WI38 (cell line): Measurements from ENCODE around the gene HLX.
A peak's percentile ranks its signal among the peaks of the same experiment; 100 is the strongest.

Source experiments
- H3K4me3 ChIP-seq: 2 replicates; pipeline ENCODE4 v1.5.1; 2011; ENCODE audit warnings: low read depth, mild to moderate bottlenecking, control low read depth, low read length
- TF ChIP-seq, protein P1 (sequence below): IDR thresholded peaks from 2 replicates; pipeline ENCODE4 v1.5.1; 2012; ENCODE audit warnings: low read depth, mild to moderate bottlenecking, control low read depth, low read length

Gene HLX

GRCh38 chr1:220882061-220882891, 3.0 kb downstream of the HLX start:
- peak overlapping the region; percentile 79 for H3K4me3 ChIP-seq
- TF ChIP-seq, protein P1, sequence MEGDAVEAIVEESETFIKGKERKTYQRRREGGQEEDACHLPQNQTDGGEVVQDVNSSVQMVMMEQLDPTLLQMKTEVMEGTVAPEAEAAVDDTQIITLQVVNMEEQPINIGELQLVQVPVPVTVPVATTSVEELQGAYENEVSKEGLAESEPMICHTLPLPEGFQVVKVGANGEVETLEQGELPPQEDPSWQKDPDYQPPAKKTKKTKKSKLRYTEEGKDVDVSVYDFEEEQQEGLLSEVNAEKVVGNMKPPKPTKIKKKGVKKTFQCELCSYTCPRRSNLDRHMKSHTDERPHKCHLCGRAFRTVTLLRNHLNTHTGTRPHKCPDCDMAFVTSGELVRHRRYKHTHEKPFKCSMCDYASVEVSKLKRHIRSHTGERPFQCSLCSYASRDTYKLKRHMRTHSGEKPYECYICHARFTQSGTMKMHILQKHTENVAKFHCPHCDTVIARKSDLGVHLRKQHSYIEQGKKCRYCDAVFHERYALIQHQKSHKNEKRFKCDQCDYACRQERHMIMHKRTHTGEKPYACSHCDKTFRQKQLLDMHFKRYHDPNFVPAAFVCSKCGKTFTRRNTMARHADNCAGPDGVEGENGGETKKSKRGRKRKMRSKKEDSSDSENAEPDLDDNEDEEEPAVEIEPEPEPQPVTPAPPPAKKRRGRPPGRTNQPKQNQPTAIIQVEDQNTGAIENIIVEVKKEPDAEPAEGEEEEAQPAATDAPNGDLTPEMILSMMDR, result no peak

DNA sequence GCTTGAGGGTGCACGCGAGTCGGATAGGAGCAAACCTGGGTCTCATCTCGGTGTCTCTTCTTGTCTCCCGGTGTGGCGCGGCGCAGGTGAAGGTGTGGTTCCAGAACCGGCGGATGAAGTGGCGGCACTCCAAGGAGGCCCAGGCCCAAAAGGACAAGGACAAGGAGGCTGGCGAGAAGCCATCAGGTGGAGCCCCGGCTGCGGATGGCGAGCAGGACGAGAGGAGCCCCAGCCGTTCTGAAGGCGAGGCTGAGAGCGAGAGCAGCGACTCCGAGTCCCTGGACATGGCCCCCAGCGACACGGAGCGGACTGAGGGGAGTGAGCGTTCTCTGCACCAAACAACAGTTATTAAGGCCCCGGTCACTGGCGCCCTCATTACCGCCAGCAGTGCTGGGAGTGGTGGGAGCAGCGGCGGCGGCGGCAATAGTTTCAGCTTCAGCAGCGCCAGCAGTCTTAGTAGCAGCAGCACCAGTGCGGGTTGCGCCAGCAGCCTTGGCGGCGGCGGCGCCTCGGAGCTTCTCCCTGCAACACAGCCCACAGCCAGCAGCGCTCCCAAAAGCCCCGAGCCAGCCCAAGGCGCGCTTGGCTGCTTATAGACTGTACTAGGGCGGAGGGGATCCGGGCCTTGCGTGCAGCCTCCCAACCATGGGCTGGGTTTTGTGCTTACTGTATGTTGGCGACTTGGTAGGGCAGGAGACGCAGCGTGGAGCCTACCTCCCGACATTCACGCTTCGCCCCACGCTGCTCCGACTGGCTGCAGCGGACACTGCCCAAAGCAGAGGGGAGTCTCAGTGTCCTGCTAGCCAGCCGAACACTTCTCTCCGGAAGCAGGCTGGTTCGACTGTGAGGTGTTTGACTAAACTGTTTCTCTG, 5.1 kb downstream of the HLX start:
- H3K4me3 ChIP-seq, result no peak overlapping the region
- TF ChIP-seq, protein P1, result no peak

DNA sequence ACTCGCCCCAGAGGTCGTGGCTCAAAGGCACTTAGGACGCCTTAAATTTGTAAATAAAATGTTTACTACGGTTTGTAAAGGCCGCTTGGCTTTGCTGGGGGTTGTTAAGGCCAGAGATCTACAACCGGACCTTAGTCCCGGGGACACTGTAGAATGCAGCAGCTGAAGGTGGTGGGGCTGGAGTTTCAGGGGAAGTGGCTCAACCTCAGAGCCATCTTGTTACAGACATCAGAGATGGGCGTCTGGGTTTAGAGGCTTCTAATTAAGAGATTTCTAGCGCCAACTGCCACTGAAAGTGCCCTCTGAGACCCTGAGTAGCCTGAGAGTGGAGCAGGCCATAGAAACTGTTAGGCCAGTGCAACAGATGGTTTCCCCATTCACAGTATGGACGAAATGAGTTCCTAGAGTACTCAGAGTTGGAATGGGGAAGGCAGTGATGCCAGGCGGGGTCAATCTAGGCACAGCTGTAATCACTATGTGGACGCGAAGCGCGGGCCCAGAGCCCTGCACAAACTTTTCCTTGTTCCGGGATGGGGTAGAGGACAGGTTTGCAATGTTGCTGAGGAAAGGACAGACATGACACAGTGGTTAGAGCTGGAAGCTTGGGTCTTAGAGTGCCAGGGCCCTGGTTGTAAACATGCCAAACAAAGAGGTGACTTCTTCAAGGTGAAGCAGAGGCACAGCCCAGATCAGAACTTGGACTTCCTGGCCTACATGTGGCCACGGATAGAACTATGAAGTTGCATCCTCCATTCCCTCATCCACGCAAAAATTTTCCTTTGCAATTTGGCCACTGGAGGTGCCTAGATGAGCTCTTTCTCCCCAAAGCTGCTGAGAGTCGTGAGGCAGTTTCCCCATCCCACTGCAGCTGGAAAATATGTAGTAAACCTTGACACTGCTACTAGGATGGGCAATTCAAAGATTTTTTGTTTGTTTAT, 6.0 kb downstream of the HLX start:
- TF ChIP-seq, protein P1, result no peak
- no peak overlapping the region for H3K4me3 ChIP-seq

GRCh38 chr1:220885971-220886370, 6.7 kb downstream of the HLX start:
- TF ChIP-seq, protein P1, result no peak
- H3K4me3 ChIP-seq, result no peak overlapping the region

DNA sequence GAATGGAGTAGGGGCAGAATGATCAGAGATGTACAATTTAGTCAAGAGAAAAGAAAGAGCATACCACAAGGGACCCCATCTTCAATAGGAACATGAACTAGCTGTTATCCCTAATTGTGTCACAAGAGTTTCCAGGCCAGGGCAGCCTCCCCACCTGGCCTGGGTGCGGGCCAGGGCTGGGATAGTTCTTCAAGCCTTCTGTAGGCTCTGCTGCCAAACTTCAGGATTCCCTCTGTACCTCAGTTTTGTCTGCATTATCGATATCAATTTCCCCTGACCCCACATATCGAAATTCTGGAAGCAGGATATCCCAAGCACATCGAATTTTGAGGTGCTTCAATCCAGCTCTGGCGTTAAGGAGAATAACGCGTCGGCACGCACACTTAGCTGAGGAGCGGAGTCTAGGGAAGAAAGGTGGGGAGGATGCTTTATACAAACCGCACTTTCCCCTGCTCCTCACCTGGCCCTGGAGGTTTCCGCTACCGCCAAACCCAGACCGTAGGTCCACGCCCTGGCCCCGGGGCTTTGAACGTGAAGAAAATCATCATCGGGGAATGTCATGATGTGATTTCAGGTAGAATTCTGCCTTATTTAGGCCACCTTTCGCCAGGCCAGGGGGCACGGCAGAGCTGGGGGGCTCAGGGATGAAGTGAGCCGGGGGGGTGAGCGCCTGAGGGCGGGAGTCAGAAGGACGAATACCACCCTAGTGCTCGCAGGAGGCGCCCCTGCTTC, 7.4 kb downstream of the HLX start:
- TF ChIP-seq, protein P1, result no peak
- no peak overlapping the region for H3K4me3 ChIP-seq

DNA sequence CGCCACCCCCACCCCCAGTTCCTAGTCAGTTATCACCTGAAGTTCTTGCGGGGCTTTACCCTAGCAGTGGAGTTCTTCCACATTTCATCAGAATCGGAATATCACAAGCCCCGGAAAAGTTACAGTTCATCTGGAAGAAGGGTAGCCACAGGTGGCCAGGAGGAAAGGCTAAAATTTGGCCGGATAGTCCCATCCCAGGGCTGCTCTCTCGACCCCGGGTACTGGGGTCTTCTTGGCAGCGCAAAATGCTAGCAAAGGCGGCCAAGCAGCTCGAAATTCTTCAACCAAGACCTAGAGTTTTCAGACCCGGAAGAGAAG, 7.9 kb downstream of the HLX start:
- no peak overlapping the region for H3K4me3 ChIP-seq
- TF ChIP-seq, protein P1, result no peak
